GM12872 (cell line): ENCODE data around the gene RARS1.

ENCODE experiments used
- TF ChIP-seq, protein P1 (sequence below): IDR thresholded peaks from 3 replicates; pipeline ENCODE4 v1.5.1; 2011; ENCODE audit warnings: low read depth, mild to moderate bottlenecking, low read length, moderate library complexity; ENCODE audit not compliant: insufficient read depth

The RARS1 gene

DNA sequence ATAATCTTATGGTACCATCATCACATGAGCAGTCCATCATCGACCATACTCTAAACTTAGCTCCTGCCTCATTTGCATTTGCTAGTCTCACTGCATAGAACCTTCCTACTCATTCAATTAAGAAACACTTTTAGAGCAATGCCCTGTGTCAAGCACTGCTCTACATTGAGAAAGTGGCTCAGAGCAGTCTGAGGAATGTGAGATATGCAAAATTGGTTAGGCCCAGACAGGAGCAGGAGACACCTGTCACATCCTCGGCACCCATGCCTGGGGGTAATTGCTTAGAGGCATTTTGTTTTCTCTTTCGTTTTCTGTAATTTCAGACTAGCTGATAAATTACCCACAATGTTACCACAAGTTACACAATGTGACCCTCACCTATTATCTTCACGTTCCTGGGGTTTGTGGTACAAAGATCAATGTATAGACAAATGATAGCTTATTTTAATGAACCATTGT lies 4.9 kb upstream of the RARS1 start:
- TF ChIP-seq, protein P1, sequence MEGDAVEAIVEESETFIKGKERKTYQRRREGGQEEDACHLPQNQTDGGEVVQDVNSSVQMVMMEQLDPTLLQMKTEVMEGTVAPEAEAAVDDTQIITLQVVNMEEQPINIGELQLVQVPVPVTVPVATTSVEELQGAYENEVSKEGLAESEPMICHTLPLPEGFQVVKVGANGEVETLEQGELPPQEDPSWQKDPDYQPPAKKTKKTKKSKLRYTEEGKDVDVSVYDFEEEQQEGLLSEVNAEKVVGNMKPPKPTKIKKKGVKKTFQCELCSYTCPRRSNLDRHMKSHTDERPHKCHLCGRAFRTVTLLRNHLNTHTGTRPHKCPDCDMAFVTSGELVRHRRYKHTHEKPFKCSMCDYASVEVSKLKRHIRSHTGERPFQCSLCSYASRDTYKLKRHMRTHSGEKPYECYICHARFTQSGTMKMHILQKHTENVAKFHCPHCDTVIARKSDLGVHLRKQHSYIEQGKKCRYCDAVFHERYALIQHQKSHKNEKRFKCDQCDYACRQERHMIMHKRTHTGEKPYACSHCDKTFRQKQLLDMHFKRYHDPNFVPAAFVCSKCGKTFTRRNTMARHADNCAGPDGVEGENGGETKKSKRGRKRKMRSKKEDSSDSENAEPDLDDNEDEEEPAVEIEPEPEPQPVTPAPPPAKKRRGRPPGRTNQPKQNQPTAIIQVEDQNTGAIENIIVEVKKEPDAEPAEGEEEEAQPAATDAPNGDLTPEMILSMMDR, result no peak

DNA sequence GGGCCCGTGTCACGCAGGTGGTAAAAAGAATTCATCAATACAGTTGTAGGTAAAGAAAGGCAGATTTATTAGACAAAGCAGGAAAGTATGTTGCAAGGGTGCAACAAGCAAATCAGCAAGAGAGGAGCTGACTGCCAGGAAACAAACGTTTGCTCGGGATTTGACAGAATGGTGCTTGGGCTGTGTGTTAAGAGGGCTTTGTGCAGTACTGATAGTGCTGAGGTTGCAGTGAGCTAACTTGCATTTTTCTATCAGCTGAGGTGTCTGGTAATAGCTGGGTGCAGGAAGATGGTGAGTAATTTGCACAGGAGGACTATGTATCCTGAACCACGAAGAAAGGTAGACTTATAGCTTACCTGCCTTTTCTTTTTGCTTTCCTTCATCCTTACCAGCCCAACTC lies 3.9 kb upstream of the RARS1 start:
- TF ChIP-seq, protein P1, result no peak

DNA sequence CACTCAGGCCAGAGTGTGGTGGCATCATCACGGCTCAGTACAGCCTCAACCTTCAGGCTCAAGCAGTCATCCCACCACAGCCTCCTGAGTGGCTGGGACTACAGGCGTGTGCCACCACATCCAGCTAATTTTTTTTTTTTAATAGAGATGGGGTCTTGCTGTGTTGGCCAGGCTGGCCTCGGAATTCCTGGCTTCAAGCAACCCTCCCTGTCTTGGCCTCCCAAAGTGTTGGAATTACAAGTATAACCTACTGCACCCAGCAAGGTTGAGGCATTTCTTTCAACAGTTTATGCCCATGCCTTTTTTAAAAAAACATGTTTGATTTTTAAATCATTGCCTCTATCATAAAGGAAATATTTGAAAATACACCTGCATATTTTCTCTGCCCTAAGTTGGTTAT lies 2.8 kb downstream of the RARS1 start:
- TF ChIP-seq, protein P1, result no peak

DNA sequence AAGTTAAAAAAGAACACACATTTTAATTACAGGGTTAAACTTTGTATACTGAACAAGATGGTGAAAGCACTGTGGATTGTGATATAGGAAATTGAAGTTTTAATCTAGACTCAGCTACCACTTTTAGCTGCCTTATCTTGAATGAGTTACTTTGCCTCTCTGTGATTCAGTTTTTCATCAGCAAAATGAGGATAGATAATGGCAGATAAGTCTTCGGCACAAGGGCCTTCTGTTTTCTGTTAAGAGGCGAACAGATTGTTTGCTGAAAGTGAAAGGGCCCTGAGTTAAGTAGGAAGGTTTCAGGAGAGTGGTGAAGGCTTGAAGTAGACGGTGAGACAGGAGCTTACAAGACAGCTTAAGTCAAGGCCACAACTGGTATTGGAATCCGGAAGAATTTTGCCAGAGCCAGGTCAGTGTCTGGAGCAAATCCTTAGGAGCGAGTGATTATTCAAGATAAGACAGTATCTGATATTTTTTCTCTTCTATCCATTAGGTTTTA lies 7.8 kb downstream of the RARS1 start:
- TF ChIP-seq, protein P1, result no peak

DNA sequence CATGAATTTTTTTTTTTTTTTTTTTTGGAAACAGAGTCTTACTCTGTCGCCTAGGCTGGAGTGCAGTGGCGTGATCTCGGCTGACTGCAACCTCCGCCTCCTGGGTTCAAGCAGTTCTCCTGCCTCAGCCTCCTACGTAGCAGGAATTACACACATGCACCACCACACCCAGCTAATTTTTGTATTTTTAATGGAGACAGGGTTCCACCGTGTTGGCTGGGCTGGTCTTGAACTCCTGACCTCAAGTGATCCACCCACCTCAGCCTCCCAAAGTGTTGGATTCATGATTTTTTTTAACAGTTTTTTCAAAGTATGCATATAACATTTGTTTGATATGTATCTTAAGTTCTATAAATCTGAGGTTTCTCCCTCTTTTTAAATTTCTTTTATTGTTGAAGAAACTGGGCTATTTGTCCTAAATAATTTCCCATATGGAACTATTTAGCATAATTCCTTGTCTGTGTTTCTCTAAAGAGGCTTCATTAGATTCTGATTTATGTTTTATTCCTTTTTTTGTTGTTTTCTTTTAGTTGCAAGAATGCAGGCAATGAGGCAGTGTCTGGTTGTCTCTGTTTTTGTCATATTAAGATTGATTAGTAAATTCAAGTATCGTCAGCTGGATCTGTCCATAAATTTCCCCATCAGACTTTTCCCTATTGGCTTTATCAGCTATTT lies 16.4 kb downstream of the RARS1 start:
- TF ChIP-seq, protein P1, result no peak

DNA sequence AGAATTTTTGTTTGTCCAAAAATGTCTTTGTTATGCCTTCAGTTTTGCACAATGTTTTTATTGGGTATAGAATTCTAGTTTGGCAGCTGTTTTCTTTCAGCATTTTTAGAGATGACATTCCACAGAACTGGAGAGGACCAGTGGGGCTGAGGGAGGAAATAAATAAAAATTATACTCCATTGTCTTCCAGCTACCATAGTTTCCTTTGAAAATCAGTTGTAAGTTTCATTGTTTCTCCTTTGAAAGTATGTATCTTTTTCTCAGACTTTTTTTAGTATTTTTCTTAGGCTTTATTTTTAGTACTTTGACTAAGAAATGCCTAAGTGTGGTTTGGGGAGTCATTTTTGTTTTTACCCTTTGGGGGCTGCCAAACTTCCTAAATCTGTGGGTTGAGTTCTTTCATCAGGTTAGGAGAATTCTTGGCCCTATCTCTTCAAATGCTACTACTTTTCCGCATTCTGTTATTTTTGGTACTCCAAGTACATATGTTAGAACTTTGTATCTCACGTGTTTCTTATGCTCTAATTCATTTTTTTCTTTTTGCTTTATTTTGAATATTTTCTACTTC lies 27.7 kb downstream of the RARS1 start:
- TF ChIP-seq, protein P1, result no peak

DNA sequence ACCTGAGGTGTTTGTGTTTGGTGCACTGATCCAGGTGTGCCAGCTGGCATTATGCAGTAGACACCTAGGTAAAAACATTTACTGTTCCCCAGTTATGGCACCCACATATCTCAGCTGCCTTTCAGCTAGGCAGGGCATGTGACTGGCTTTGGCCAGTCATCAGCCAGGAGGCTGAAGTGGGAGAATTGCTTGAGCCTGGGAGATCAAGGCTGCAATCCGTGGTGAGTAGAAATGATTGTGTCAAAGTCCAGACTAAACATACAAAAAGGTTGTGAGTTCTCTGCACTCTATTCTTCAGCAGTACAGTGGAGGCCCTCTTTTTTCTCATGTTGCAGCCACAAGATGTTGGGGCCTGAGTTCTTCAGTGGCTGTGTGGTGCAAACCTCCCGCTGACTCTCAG lies 39.6 kb downstream of the RARS1 start:
- TF ChIP-seq, protein P1, result no peak
